H1 (cell line): ENCODE data around the gene ADCY1. TPM values are rescaled to one million over a fixed set of nuclear protein-coding genes. Genes with fewer than 3 reads are reported as not detected.

Source experiments
- BCL11A ChIP-seq, 2 experiments: IDR thresholded peaks; one replicate each; pipeline ENCODE4 v1.6.1; 2011; ENCODE audit warnings: low read depth in 2 of 2, low read length in 2 of 2, mild to moderate bottlenecking in 2 of 2
- CHD7 ChIP-seq: fragments of 300-600 bp; sonication (generic); IDR thresholded peaks from 2 replicates; pipeline ENCODE4 v1.7.1; 2012; ENCODE audit warnings: low read length, moderate library complexity, mild to moderate bottlenecking, inconsistent platforms; ENCODE audit not compliant: insufficient replicate concordance
- EZH2 ChIP-seq: fragments of 200-600 bp; sonication (generic); IDR thresholded peaks from 2 replicates; pipeline ENCODE4 v1.7.1; 2012; ENCODE audit warnings: low read depth, mild to moderate bottlenecking, moderate library complexity, low read length, inconsistent platforms; ENCODE audit not compliant: severe bottlenecking
- SP4 ChIP-seq: IDR thresholded peaks from 2 replicates; pipeline ENCODE4 v1.6.1; 2012; ENCODE audit warnings: low read length, inconsistent platforms
- polyA plus RNA-seq, 7 experiments: library from polyadenylated mRNA; depleted of rRNA in 3 of 7; stranded (reverse) in 5 of 7; unstranded in 2 of 7; fragments of >200 nt in 5 of 7; fragments of 200-250 nt in 2 of 7; gene quantifications; 1 replicate in 5 of 7; 2 replicates in 1 of 7; 4 replicates in 1 of 7; pipeline versions ENCODE4 v1.2.1 to v1.2.3, GENCODE V29; 2011 to 2013; ENCODE audit warnings: missing spikeins in 2 of 7, mixed read lengths in 2 of 7
- total RNA-seq: library from RNA; stranded (reverse); fragmentation: NEBNext Ultra II Directional; extraction: Animal tissue kit (Norgen Biotek cat#: 25700); gene quantifications from 2 replicates; pipeline ENCODE4 v1.2.1, GENCODE V29; 2021

Gene ADCY1
- total and polyA plus RNA-seq, 2 of the 8 experiments (the other 6 are each of a cell fraction or from before 2014, with no cell fraction given) = 7.9 to 26.9 TPM

- TF ChIP-seq CHD7 (no peak), EZH2 (no peak), BCL11A (IDR thresholded peaks at IDR 0.05; ENCODE audit: low read depth in 2 of 2, low read length in 2 of 2) (no peak), SP4 (no peak)
Measured at GRCh38 chr7:45699015-45699309, 124.8 kb downstream of the ADCY1 start (continued).
